Measurements from ENCODE around the gene HEMK1. TPM values are rescaled to one million over a fixed set of nuclear protein-coding genes. Genes with fewer than 3 reads are reported as not detected.

Gene HEMK1
- total RNA-seq, 1 donor from 2014 or later: 16.8 TPM

GRCh38 chr3:50572801-50573371, 3.6 kb downstream of the HEMK1 start:
- ATAC-seq (no peak), DNase-seq (ENCODE audit: low spot score) (no peak)

DNA sequence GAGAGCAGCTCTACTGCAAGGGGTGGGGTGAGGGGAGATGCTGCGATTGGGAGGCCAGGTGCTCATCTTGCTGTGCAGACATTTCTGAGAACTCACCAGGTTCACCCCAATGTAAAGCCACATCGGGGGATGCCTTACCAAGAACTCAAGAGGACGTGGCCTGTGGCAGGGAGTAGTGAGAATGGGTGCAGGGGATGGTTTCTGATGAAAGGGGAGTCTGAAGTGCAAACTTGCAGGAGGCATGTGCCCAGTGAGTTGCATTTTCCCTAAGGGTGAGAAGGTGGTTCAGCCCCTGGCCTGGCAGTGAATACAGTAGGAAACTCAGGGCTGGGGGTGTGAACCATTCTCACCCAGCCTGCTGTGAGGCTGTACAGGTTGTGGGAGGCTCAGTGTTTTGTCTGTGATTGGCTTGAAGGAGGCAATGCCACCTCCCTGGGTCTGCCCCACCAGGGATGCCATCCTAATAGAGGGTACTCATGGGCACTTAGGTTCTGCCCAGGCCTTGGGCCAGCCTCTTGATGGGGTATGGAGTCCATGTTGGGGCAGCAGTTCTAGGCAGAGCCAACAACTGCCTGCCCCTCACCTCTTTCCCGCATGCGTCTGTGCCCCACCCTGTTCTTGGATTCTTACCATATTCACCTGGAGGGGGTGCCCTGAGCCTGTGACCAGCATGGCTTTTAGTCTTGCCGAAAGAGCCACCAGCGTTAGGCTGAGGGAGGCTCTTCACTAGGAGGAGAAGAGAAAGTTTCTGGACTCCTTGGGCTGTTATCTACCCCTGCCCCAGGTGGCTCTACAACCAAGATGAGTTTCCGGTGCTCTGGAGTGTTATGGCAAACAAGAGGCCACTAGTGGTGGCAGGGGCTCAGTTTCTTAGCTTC, 4.5 kb downstream of the HEMK1 start:
- DNase-seq (ENCODE audit: low spot score) (no peak), ATAC-seq (no peak)

GRCh38 chr3:50574444-50574831, 5.1 kb downstream of the HEMK1 start:
- DNase-seq (ENCODE audit: low spot score) (no peak), ATAC-seq (no peak)

DNA sequence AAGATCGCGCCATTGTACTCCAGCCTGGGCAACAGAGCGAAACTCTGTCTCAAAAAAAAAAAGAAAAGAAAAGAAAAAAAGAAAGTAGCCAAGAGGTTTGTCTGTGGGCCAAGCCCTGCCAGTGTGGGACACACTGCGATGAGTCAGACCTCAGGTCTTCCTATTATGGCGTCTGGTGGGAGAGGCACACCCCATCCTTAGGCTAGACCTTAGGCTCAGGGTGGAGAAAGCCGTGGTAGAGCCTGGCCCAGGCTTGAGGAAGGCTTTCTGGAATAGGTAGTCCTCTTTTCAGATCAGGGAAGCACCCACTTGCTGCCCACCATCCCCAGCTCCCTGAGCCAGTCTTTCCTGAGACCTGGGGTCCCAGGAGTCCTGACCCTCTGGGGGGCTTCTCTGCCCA, 6.0 kb downstream of the HEMK1 start:
- ATAC-seq (no peak), DNase-seq (ENCODE audit: low spot score) (no peak)

DNA sequence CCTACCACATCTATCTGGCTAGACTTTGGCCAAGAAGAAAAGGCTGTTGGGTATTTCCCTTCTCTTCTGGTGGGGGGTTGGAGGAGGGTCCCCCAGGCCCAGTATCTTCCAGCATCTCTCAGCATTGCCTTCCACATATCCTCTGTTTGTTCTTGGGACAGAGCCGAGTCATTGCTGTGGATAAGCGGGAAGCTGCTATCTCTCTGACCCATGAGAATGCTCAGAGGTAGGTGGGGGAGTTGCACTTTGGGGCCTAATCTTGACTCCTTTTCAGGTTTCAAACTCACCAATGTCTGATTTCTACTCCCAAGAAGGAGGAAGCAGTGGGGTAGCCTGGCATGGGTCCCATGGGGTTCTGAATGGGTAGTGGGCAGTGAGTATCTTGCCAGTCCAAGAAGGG, 8.0 kb downstream of the HEMK1 start:
- ATAC-seq: no peak

GRCh38 chr3:50580683-50581458, 11.5 kb downstream of the HEMK1 start:
- peak; percentile 90 for DNase-seq (ENCODE audit: low spot score)
- peak; percentile 72 for ATAC-seq

More for the DNA sequence above, 8.0 kb downstream of the HEMK1 start:
- DNase-seq (ENCODE audit: low spot score): no peak

GRCh38 chr3:50581459-50581842, 12.1 kb downstream of the HEMK1 start:
- no peak for DNase-seq (ENCODE audit: low spot score)
- peak; percentile 30 for ATAC-seq

DNA sequence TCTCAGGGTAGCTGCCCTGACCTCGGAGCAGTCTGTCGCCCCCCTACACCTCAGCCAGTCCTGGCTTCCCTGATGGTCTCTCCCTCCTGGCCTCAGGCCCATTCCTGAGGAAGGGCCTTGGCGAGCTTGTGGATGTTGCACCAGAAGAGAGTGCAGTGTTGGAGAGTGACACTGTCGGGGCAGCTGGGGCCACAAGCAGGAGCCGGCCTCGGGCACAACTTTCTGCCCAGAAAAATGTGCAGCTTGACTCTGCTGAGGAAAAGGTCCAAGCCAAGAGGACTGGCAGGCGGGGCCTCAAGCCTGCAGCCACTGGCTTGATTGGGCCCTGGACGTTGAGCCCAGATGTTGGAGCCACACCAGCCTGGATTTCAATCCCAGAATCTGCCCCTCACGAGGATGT, 12.8 kb downstream of the HEMK1 start:
- peak; percentile 84 for DNase-seq (ENCODE audit: low spot score)
- ATAC-seq: peak; percentile 50

- peak; percentile 97 for DNase-seq (ENCODE audit: low spot score)
- ATAC-seq: peak; percentile 34
Observed at GRCh38 chr3:50583897-50584296, 14.6 kb downstream of the HEMK1 start.

DNA sequence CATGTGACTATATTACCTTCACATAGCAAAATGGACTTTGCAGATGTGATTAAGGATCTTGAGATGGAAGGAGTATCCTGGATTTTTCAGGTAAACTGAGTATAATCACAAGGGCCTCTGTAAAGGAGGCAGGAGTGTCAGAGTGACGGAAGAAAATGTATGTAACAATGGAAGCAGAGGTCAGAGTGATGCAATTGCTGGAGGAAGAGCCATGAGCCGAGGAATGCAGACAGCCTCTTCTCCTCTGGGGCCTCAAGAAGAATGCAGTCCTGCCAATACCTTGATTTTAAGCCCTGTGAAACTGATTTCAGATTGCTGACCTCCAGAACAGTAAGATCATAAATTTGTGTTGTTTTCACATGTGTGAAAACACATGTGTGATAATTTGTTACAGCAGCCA, 15.1 kb downstream of the HEMK1 start:
- no peak for ATAC-seq
- no peak for DNase-seq (ENCODE audit: low spot score)

DNA sequence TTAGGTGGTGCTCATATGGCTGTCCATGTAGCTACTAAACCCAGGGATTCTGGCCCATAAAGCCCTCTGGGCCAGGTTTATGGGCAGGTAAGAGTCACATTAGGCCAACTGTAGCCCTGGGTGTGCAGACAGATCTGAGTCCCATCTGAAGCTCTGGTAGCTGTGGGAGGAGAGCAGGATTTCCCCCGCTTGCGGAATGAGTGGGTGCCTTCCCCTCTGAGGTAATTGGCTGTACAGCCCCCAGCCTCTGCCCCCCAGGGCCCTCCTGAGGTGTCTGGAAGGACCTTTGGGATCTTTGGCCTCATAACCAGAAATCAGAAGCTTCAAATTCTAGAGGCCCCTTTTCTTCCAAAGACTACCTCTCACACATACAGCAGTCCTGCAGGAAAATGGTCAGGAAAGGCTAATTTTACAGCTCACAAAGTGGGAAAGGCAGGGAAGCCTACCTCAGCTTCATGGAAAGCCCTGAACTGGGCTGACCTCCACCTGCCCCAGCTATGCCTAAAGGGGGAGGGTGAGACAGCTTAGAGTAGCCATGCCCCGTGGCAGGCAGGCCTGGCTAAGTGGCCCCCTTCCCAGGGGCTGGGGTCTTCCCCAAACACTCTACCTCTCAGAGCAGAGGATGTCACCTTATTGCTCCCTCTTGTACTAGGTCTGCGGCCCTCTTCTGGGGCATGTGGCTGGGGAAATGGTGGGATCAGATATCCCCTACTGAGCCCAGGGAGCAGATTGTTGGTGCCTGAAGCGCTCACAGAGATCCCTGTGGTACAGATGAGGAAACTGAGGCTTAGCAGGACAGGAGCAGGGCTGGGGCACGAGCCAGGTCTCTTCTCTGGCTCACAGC, 16.8 kb downstream of the HEMK1 start:
- ATAC-seq: no peak

GRCh38 chr3:50586763-50587070, 17.4 kb downstream of the HEMK1 start:
- no peak for DNase-seq (ENCODE audit: low spot score)

More for the DNA sequence above, 16.8 kb downstream of the HEMK1 start:
- DNase-seq (ENCODE audit: low spot score): no peak

DNA sequence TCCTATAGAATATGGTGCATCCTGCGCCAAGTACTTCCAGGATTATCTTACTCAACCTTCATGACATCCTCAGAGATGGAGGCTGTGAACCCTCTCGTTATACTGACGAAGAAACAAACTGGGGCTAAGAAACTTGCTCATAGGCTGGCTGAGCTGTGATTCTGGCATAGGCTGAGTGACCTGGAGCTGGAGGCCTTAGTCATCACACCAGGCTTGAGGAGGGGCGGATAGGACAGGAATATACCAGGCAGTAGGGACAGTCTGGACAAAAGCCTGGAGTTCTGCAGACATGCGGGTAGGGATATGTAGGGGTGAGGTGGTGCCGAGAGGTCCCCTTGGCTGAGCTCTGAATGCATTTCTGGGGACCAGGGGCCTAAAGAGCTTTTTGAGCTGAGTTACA, 18.1 kb downstream of the HEMK1 start:
- DNase-seq (ENCODE audit: low spot score) (no peak), ATAC-seq (no peak)

More at GRCh38 chr3:50586763-50587070, 17.4 kb downstream of the HEMK1 start:
- ATAC-seq: no peak

DNA sequence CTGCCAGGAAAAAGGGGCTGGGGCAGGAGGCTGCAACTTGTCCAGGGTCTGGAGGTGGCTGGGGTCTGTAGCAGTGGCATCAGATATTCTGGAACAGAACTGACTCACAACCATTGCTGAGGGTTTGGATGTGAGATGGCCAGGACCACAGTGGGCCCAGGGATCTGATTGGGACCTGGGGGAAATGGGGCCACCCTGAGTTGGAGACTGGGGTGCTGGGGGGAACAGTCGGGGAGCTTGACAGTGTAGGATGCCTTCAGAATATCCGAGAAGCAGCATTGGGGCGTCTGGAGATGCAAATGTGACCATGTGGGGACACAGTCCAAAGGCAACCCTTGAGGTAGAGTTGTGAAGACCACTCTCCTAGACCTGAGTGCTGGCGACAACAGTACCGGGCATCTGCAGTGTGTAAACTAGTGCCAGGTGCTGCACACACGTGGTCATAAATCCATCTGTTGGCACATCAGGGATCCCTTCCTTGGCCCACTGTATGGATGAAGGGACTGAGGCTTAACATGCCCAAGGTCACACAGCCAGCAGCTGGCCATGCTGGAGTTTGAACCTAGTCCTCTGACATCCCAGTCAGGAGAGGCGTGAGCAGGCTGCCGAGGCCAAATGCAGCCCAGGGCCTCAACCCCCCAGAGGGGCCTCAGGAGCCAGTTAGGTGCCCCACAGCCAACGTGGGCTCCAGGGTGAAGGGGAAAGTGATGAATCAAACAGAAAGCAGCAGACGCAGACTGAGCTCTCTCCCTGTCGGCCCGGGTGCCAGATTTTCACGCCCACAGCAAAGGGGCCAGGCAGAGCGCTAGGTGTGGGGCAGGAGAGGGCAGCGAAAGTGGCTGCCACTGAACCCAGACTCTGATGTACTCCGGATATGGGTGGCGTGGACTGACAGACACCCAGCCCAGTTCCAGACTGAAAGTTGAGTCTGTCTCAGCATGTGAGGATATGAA, 18.8 kb downstream of the HEMK1 start:
- peak; percentile 39 for ATAC-seq
- DNase-seq (ENCODE audit: low spot score): peak; percentile 77

GRCh38 chr3:50588759-50589433, 19.6 kb downstream of the HEMK1 start:
- peak; percentile 51 for ATAC-seq
- DNase-seq (ENCODE audit: low spot score): no peak

DNA sequence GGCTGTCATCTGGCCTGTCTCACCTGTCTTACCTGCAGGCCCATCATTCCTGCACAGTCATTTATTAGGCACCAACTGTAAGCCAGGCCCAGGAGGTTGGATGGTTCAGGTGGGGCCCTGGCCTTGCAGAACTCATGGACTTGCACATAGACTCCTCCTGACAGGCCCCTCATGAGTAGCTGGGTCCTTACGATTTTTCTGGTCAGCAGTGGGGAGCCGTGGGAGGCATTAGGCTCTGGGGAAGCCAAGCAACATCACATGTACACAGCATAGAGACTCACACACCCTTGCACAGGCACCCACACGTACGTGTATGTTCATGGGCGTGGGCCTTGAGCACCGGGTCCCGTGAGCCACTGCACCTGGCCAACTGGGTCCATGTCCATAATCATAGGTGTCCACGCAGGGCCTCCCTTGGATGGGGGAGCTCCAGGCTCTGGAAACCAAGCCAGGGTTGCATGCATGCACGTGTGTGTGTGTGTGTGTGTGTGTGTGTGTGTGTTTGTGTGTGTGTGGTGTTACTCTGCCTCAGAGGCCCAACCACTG, 21.9 kb downstream of the HEMK1 start:
- ATAC-seq (no peak), DNase-seq (ENCODE audit: low spot score) (no peak)

DNA sequence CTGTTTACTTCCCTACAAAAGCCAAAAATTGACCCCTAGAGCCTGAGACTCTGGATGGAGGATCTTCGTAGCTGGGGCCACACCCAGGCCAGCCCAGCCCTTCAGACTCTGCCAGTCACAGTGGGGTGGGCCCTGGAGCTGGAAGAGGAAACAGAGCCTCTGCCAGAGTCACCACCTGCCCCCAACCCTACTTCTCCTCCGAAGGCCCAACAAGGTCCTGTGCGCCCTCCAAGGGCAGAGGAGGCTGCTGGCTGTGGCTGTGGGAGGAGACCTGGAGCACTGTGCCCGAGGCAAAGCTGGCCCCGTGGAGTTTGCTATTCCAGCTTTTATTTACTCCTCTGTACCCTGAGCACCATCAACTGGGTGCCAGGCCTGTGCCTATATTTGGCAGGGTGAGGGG, 23.2 kb downstream of the HEMK1 start:
- DNase-seq (ENCODE audit: low spot score): no peak

DNA sequence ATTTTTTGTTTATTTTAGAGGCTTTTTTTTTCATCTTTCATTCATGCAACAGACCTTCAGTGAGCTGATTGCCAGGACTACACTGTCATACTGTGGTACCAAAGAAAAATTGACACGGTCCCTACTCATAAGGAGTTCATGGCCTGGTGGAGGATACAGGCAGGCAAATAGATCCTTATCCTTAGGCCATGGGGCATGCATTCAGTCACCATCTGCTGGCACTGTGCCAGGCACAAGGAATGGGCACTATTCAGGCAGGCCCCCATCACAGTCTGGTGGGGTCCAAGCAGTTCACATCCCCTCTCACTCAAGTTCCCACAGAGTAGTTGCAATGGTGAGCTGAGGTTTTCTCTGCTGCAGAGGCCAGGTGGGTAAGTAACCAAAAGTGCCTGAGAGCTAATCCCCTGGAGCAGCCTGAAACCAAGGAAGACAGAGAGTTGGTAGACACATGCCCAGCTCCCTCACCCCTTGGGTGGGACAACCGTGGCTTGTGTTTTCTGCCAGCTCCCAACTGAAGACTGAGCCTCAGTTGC, 25.0 kb downstream of the HEMK1 start:
- DNase-seq (ENCODE audit: low spot score) (no peak), ATAC-seq (peak; percentile 14)

More for the DNA sequence above, 23.2 kb downstream of the HEMK1 start:
- peak; percentile 46 for ATAC-seq
